ENCODE data around the gene SLC38A9.

DNA sequence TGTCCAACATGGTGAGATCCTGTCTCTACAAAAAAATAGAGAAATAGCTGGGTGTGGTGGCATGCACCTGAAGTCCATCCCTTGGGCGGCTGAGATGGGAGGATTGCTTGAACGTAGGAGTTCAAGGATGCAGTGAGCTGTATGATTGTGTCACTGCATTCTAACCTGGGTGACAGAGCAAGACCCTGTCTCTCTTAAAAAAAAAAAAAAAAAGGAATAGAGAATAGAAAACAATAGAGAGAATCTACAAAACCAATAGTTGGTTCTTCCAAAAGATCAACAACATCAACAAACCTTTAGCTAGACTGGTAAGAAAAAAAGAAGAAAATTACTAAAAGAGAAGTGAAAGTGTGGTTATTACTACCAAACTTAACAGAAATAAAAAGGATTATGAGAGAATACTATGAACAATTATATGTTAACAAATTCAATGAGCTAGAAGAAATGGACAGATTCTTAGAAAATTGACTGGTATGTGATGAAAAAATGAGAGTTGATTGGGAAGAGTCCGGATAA is 8.1 kb upstream of the SLC38A9 start:
- TF ChIP-seq, protein P1, sequence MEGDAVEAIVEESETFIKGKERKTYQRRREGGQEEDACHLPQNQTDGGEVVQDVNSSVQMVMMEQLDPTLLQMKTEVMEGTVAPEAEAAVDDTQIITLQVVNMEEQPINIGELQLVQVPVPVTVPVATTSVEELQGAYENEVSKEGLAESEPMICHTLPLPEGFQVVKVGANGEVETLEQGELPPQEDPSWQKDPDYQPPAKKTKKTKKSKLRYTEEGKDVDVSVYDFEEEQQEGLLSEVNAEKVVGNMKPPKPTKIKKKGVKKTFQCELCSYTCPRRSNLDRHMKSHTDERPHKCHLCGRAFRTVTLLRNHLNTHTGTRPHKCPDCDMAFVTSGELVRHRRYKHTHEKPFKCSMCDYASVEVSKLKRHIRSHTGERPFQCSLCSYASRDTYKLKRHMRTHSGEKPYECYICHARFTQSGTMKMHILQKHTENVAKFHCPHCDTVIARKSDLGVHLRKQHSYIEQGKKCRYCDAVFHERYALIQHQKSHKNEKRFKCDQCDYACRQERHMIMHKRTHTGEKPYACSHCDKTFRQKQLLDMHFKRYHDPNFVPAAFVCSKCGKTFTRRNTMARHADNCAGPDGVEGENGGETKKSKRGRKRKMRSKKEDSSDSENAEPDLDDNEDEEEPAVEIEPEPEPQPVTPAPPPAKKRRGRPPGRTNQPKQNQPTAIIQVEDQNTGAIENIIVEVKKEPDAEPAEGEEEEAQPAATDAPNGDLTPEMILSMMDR (IDR thresholded peaks at IDR 0.05; ENCODE audit: borderline replicate concordance, extremely low read depth, low read length, poor library complexity, severe bottlenecking) = no peak
- no peak for TF ChIP-seq EZH2 (IDR thresholded peaks at IDR 0.05; ENCODE audit: borderline replicate concordance, low read depth, low read length, severe bottlenecking)

Measured in DND-41 (cell line).